Gastroesophageal sphincter (tissue), 3 donors: ENCODE results near the gene OR4D10.

Experiments
- CTCF ChIP-seq, 4 experiments: fragments of 200-600 bp in 2 of 4; fragments of 450-650 bp in 2 of 4; sonication (generic) in 1 of 4; IDR thresholded peaks; one replicate each; pipeline ENCODE4 v1.5.1; 2017 to 2019; ENCODE audit warnings: antibody characterized with exemption in 4 of 4, mild to moderate bottlenecking in 2 of 4, moderate library complexity in 2 of 4
- POLR2A ChIP-seq, 2 donors: fragments of 450-650 bp; IDR thresholded peaks; one replicate each; pipeline ENCODE4 v1.6.1; 2017; ENCODE audit warnings: antibody characterized with exemption in 2 of 2, mild to moderate bottlenecking in 2 of 2, moderate library complexity in 1 of 2

- TF ChIP-seq CTCF (IDR thresholded peaks at IDR 0.05) (no peak), POLR2A (IDR thresholded peaks at IDR 0.05) (no peak)
Observed at GRCh38 chr11:59511675-59512074, 38.6 kb downstream of the OR4D10 start.
